GM12892 (cell line): Measurements from ENCODE around the gene RAB25.

Experiments
- DNase-seq: peaks from one replicate; pipeline ENCODE4 v3.0.0; 2011; ENCODE audit not compliant: insufficient read length
- FAIRE-seq: peaks from 2 replicates; lab custom pipeline; 2011; peaks lifted over from hg19 to GRCh38; lab: Jason Lieb, UNC
- POLR2A ChIP-seq: IDR thresholded peaks from 2 replicates; pipeline ENCODE4 v1.6.1; 2011; ENCODE audit warnings: low read depth, low read length, control low read depth
- POLR2AphosphoS5 ChIP-seq: IDR thresholded peaks from 2 replicates; pipeline ENCODE4 v1.6.1; 2011; ENCODE audit warnings: low read depth, low read length, control low read depth
- TAF1 ChIP-seq: IDR thresholded peaks from 2 replicates; pipeline ENCODE4 v1.6.1; 2011; ENCODE audit warnings: low read depth, mild to moderate bottlenecking, control low read depth, low read length, borderline replicate concordance

RAB25 gene

GRCh38 chr1:156073740-156074139, 12.8 kb downstream of the RAB25 start:
- DNase-seq (no peak), FAIRE-seq (no peak)
- TF ChIP-seq POLR2A, result no peak
- no peak for TF ChIP-seq TAF1
- TF ChIP-seq POLR2AphosphoS5, result no peak

- DNase-seq (no peak), FAIRE-seq (no peak)
- no peak for TF ChIP-seq POLR2AphosphoS5
- TF ChIP-seq POLR2A, result no peak
- TF ChIP-seq TAF1, result no peak
These were observed 13.7 kb downstream of the RAB25 start for GRCh38 chr1:156074661-156075060.

- no peak for DNase-seq
- TF ChIP-seq POLR2AphosphoS5 (no peak), POLR2A (no peak), TAF1 (no peak)
- FAIRE-seq, result no peak
These were observed 14.2 kb downstream of the RAB25 start for GRCh38 chr1:156075162-156075561.

GRCh38 chr1:156075775-156076204, 14.8 kb downstream of the RAB25 start:
- DNase-seq (no peak), FAIRE-seq (no peak)
- TF ChIP-seq TAF1 (no peak), POLR2A (no peak), POLR2AphosphoS5 (no peak)

- DNase-seq (peak; percentile 85), FAIRE-seq (peak; percentile 46)
- no peak for TF ChIP-seq POLR2AphosphoS5
- 0 out of 2 replicates have a peak, but pooled peaks have one; percentile 37 for TF ChIP-seq TAF1
- peak; percentile 69; the same call in 1 of the 2 replicates for TF ChIP-seq POLR2A
These were observed 15.9 kb downstream of the RAB25 start for GRCh38 chr1:156076609-156077429.

GRCh38 chr1:156077430-156077760, 16.4 kb downstream of the RAB25 start:
- TF ChIP-seq POLR2A (no peak), POLR2AphosphoS5 (no peak), TAF1 (no peak)
- FAIRE-seq (no peak), DNase-seq (no peak)

GRCh38 chr1:156078728-156079127, 17.8 kb downstream of the RAB25 start:
- DNase-seq, result no peak
- TF ChIP-seq POLR2AphosphoS5, result no peak
- no peak for TF ChIP-seq TAF1
- no peak for TF ChIP-seq POLR2A
- FAIRE-seq, result no peak

- no peak for FAIRE-seq
- no peak for TF ChIP-seq POLR2A
- TF ChIP-seq POLR2AphosphoS5, result no peak
- TF ChIP-seq TAF1, result no peak
These were observed 18.8 kb downstream of the RAB25 start for GRCh38 chr1:156079762-156080161.

GRCh38 chr1:156080241-156080862, 19.4 kb downstream of the RAB25 start:
- FAIRE-seq (no peak), DNase-seq (no peak)
- no peak for TF ChIP-seq POLR2A
- TF ChIP-seq POLR2AphosphoS5, result no peak
- TF ChIP-seq TAF1, result no peak

More at GRCh38 chr1:156079762-156080161, 18.8 kb downstream of the RAB25 start:
- no peak for DNase-seq

GRCh38 chr1:156080863-156081179, 19.9 kb downstream of the RAB25 start:
- no peak for TF ChIP-seq TAF1
- TF ChIP-seq POLR2AphosphoS5, result no peak
- TF ChIP-seq POLR2A, result no peak
- no peak for FAIRE-seq
- no peak for DNase-seq

GRCh38 chr1:156081180-156081916, 20.4 kb downstream of the RAB25 start:
- TF ChIP-seq POLR2A, result no peak
- TF ChIP-seq POLR2AphosphoS5, result no peak
- TF ChIP-seq TAF1, result no peak
- no peak for DNase-seq
- no peak for FAIRE-seq
